RWPE1 (cell line): ENCODE data around the gene ADAMTS17.

ENCODE experiments used
- CTCF ChIA-PET: fragments of 350-600 bp; sonication (Branson Sonifier 250); formaldehyde crosslinking; extraction: SDS; loops from one replicate; lab custom pipeline; 2021; lab: Yijun Ruan, JAX
- POLR2A ChIA-PET: fragments of 400-600 bp; formaldehyde crosslinking; extraction: SDS; loops from one replicate; lab custom pipeline; 2020; ENCODE audit warnings: antibody characterized with exemption; ENCODE audit not compliant: low non-redundant PET; lab: Yijun Ruan, JAX
- DNase-seq: peaks from one replicate; pipeline ENCODE4 v3.0.0; 2012; ENCODE audit warnings: low spot score
- H3K27ac ChIP-seq: fragments of 450-650 bp; 2 replicates; pipeline ENCODE4 v1.5.1; 2017
- CTCF ChIP-seq: fragments of 450-650 bp; conservative IDR thresholded peaks from 2 replicates; pipeline ENCODE4 v1.5.1; 2017; ENCODE audit warnings: low read depth, mild to moderate bottlenecking

Gene ADAMTS17

GRCh38 chr15:99993681-99994131 is 348.1 kb downstream of the ADAMTS17 start:
- H3K27ac ChIP-seq = no peak overlapping the region
- no peak for DNase-seq
- POLR2A ChIA-PET = no interaction called here
- CTCF ChIA-PET = interaction anchor here (0.5 kb wide), 1 partner anchor 178 kb away, joined by 7 read pairs; no protein-coding TSS in a partner anchor
- no peak for TF ChIP-seq CTCF

GRCh38 chr15:99993262-99993661 is 348.5 kb downstream of the ADAMTS17 start:
- no peak for TF ChIP-seq CTCF
- ChIA-PET CTCF (interaction anchor here (0.5 to 0.7 kb wide), 2 partner anchors 178 to 352 kb away, joined by 3 to 7 read pairs; no protein-coding TSS in a partner anchor), POLR2A (no interaction called here)
- no peak overlapping the region for H3K27ac ChIP-seq
- DNase-seq = no peak

- no peak for TF ChIP-seq CTCF
- ChIA-PET POLR2A (no interaction called here), CTCF (interaction anchor here (0.6 to 0.7 kb wide), 2 partner anchors 306 to 351 kb away, joined by 3 read pairs; no protein-coding TSS in a partner anchor)
- no peak overlapping the region for H3K27ac ChIP-seq
- no peak for DNase-seq
Observed at GRCh38 chr15:99992611-99993231, 349.1 kb downstream of the ADAMTS17 start.

- CTCF ChIA-PET = no interaction called here
- H3K27ac ChIP-seq = no peak overlapping the region
- no peak for TF ChIP-seq CTCF
- DNase-seq = no peak
- POLR2A ChIA-PET = no interaction called here
Observed at GRCh38 chr15:99989095-99989494, 352.7 kb downstream of the ADAMTS17 start.

- DNase-seq = no peak
- ChIA-PET POLR2A (no interaction called here), CTCF (no interaction called here)
- TF ChIP-seq CTCF = no peak
- no peak overlapping the region for H3K27ac ChIP-seq
Observed at GRCh38 chr15:99987701-99988100, 354.1 kb downstream of the ADAMTS17 start.

GRCh38 chr15:99987119-99987506 is 354.7 kb downstream of the ADAMTS17 start:
- no peak for TF ChIP-seq CTCF
- DNase-seq = no peak
- CTCF ChIA-PET = no interaction called here
- POLR2A ChIA-PET = no interaction called here
- no peak overlapping the region for H3K27ac ChIP-seq
